ENCODE measurements around the gene ACOT7.

- TF ChIP-seq CTCF (IDR thresholded peaks at IDR 0.05) (no peak), POLR2A (IDR thresholded peaks at IDR 0.05) (no peak)
Measured at GRCh38 chr1:6410248-6410893, 16.8 kb upstream of the ACOT7 start.
